ENCODE measurements around the gene PPFIBP1.
"Not testable (repeated sequence)": the region's sequence is repeated elsewhere in the genome, so short reads cannot be mapped to it uniquely, and the experiment has no call there.

Gene PPFIBP1

DNA sequence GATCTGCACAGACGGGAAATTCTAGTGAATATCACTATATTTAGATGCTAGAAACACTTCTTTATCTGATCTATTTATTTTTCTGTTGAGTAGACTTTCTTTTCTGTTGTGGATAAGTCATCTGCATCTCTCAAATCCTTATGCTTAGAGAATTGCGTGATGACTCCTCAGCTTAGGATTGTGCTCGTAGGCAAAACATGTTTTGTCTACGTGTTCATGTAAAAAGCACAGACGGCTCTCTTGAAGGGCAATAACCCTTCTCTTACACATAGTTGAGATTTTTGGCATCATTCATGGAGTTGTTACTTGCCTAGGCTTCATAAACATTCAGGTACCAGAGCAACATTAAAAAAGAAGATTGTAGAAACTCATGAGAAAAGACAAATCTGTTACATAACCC lies 18.6 kb downstream of the PPFIBP1 start:
- no peak overlapping the region for H3K27ac ChIP-seq
- TF ChIP-seq, protein P1, sequence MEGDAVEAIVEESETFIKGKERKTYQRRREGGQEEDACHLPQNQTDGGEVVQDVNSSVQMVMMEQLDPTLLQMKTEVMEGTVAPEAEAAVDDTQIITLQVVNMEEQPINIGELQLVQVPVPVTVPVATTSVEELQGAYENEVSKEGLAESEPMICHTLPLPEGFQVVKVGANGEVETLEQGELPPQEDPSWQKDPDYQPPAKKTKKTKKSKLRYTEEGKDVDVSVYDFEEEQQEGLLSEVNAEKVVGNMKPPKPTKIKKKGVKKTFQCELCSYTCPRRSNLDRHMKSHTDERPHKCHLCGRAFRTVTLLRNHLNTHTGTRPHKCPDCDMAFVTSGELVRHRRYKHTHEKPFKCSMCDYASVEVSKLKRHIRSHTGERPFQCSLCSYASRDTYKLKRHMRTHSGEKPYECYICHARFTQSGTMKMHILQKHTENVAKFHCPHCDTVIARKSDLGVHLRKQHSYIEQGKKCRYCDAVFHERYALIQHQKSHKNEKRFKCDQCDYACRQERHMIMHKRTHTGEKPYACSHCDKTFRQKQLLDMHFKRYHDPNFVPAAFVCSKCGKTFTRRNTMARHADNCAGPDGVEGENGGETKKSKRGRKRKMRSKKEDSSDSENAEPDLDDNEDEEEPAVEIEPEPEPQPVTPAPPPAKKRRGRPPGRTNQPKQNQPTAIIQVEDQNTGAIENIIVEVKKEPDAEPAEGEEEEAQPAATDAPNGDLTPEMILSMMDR (IDR thresholded peaks at IDR 0.05) = no peak
- TF ChIP-seq ZFX (IDR thresholded peaks at IDR 0.05; ENCODE audit: borderline replicate concordance) = no peak

DNA sequence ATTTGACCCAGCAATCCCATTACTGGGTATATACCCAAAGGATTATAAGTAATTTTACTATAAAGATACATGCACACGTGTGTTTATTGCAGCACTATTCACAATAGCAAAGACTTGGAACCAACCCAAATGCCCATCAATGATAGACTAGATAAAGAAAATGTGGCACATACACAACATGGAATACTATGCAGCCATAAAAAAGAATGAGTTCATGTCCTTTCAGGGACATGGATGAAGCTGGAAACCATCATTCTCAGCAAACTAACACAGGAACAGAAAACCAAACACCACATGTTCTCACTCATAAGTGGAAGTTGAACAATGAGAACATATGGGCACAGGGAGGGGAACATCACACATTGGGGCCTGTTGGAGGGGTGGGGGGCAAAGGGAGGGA lies 20.9 kb downstream of the PPFIBP1 start:
- H3K27ac ChIP-seq = not testable (repeated sequence)

DNA sequence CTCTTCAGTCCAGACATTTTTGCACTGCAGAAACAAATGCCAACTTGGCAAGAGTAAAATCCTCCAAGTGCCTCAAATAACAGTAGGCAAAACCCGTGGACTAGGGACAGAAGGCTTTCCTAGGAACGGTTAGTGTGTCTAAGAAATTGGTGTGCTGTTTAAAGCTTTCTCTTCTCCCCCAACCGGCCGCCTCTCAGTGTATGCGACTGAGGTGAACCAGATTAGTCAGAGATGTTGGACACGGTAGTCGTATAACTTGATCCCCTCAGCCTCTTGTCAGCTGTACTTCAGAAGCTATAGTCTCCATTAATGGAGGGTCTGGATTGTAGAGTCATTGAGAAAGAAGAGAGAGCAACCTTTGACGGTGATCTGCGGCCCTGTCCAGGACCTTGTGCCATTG lies 21.7 kb downstream of the PPFIBP1 start:
- no peak for TF ChIP-seq ZFX (IDR thresholded peaks at IDR 0.05; ENCODE audit: borderline replicate concordance)
- TF ChIP-seq, protein P1 (IDR thresholded peaks at IDR 0.05) = no peak
- H3K27ac ChIP-seq = no peak overlapping the region

DNA sequence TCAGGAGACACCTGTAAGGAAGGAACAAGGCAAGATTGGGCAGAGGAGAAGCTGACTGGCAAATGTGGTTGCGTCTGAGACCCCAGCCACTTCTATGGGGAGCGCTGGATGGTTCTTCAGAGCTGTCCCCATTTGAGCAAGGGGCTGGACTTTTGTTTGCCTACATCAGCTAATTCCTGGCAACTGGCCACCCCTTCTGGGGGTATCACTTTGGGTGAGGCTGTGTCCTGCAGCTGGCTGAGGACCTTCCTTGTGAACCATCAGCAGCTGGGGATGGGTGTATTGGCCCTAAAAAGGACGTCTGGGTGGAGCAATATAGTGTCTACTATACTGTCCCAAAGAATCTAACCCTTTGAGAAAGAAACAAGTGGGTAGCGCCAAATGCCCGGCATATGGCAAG lies 23.6 kb downstream of the PPFIBP1 start:
- no peak for TF ChIP-seq ZFX (IDR thresholded peaks at IDR 0.05; ENCODE audit: borderline replicate concordance)
- TF ChIP-seq, protein P1 (IDR thresholded peaks at IDR 0.05) = no peak
- no peak overlapping the region for H3K27ac ChIP-seq

DNA sequence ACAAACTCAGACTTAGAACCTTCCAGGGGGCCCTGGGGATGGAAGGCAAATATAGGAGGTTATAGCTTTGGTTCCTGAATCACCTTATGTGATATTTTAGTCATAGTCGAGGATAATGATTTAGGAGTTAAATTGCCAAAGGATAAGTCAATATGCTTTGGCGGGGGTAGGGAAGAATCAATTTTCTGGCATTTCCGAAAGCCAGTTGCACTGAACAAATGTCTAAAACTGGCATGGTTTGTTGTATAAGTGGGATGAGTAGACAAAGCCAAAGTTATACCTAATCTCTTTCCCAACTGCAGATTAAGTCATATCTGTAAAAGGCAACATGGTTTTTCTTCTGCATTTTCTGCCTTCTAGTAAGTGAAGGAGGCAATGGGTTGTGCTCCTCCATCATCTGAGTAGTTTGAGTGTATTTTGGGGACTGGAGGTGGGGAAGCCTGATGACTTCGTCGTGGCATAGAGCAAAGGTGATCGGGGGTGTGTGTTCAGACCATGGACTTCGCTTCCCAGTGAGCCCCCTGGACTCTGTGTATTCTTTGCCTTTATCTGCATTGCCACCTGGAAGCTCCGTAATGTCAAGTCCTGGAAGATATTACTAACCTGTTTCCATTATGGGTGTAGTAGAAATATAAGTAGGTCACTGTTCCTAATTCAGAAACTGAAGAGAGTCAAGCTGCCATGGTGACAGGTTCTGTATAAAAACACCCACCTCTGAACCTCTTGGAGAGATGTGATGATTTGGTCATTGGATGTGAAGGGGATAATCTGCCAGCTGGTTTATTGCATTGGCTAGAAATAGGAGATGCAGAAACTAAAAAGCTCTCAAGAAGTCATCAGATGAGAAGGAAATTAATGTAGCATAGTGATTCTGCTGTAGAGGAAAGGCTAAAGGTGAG lies 24.5 kb downstream of the PPFIBP1 start:
- H3K27ac ChIP-seq = no peak overlapping the region
- TF ChIP-seq, protein P1 (IDR thresholded peaks at IDR 0.05) = no peak
- no peak for TF ChIP-seq ZFX (IDR thresholded peaks at IDR 0.05; ENCODE audit: borderline replicate concordance)

DNA sequence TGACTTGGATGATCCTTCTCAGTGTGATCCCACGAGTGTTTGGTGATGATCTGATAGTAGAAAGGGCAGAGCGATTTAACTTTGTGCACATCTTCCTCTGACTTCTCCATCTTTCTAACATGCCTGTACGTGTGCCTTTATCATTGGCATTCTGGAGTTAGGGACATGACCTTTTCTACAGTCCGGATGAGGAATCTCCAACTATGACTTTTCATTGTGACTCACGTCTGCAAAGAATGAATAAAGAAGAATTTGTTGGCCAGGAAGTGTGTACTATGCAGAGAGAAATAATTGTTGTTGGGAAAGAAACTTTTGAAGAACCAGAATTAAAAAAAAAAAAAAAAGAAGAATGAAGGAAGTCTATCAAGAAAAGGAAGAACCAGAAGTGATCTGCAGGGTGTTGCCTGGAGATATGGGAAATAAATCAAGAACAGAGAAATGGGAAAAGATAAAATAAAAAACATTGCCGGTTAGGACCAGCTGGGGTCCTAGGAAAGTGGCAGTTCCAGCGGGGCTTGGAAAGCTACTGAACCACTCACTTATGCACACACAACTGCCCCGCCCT lies 25.3 kb downstream of the PPFIBP1 start:
- no peak for TF ChIP-seq ZFX (IDR thresholded peaks at IDR 0.05; ENCODE audit: borderline replicate concordance)
- TF ChIP-seq, protein P1 (IDR thresholded peaks at IDR 0.05) = no peak
- no peak overlapping the region for H3K27ac ChIP-seq

DNA sequence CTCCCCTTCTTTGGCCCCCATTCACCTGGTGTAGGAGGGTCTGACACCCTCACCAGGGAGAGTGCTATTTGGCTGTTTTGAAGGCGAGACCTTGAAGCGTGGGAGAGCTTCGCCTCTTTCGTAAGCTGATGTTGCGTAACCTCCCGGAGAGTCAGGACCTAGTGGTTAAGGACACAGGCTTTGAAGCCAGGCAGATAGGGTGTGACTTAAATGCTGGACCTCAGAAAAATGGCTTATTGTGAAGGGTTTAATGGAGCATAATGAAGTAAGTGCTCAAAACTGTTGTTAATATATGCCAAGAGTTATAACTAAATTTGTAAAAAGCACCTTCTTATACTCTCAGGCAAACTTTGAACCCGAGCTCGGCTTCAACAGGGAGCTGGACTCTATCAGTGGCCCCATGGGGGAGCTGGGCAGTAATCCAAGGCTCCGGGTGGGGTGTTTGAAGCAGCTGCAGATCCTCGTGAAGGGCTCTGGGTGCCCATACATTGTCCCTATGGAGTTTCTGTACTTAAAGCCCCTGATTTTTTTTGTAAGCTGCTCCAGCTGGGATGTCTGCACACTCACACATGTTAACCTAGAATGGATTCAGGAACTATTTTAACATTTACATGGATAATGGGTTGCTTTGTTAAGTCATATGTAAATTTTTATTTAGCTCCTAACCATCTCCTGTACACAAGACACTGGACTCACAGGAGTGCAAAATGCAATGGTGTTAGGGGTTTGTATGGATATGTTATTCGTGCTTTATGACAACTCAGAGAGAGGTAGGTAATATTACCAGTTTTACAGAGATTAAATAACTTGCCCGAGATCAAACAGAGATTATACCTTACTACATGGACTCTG lies 26.0 kb downstream of the PPFIBP1 start:
- no peak overlapping the region for H3K27ac ChIP-seq

More for the DNA sequence above, 26.0 kb downstream of the PPFIBP1 start:
- TF ChIP-seq, protein P1 (IDR thresholded peaks at IDR 0.05) = no peak

Measured in 22Rv1 (cell line).